PC-3 (cell line): Measurements from ENCODE around the gene CASP10.

Experiments
- EZH2 ChIP-seq: fragments of 300-600 bp; sonication (generic); IDR thresholded peaks from one replicate; pipeline ENCODE4 v1.6.1; 2017; ENCODE audit warnings: antibody characterized with exemption, mild to moderate bottlenecking, low read length; ENCODE audit not compliant: unreplicated experiment
- TF ChIP-seq, protein P1 (sequence below): fragments of 300-600 bp; sonication (generic); conservative IDR thresholded peaks from 2 replicates; pipeline ENCODE4 v1.5.1; 2017; ENCODE audit warnings: antibody characterized with exemption, low read depth, mild to moderate bottlenecking, low read length

DNA sequence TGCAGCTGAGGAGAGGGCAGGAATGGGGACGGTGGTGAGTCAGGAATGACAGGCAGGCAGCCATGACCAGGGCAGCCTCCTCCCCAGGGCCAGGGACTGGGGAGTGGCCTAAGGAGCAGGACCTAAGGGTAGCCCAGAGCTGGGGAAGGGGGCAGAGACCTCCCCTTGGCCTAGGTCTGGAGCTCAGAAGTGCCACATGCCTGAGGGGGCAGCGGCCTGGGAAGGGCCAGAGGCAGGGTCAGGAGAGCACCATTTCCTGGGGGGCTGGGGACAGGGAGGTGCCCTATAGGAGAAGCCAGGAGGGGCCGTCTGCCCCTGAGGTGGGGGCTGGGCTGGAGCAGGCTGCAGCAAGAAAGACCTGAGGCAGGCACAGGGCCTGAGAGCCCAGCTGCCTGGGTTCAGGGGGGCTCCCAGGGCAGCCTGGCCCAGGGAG lies 46.0 kb upstream of the CASP10 start:
- TF ChIP-seq, protein P1, sequence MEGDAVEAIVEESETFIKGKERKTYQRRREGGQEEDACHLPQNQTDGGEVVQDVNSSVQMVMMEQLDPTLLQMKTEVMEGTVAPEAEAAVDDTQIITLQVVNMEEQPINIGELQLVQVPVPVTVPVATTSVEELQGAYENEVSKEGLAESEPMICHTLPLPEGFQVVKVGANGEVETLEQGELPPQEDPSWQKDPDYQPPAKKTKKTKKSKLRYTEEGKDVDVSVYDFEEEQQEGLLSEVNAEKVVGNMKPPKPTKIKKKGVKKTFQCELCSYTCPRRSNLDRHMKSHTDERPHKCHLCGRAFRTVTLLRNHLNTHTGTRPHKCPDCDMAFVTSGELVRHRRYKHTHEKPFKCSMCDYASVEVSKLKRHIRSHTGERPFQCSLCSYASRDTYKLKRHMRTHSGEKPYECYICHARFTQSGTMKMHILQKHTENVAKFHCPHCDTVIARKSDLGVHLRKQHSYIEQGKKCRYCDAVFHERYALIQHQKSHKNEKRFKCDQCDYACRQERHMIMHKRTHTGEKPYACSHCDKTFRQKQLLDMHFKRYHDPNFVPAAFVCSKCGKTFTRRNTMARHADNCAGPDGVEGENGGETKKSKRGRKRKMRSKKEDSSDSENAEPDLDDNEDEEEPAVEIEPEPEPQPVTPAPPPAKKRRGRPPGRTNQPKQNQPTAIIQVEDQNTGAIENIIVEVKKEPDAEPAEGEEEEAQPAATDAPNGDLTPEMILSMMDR = no peak
- TF ChIP-seq EZH2 = no peak
